Ascending aorta (tissue), 2 donors: ENCODE data around the gene PNLIPRP2. TPM values are rescaled to one million over a fixed set of nuclear protein-coding genes. Genes with fewer than 3 reads are reported as not detected.

Experiments used
- DNase-seq, 2 donors: peaks; one replicate each; pipeline ENCODE4 v3.0.0-alpha.2; 2019; ENCODE audit warnings: low spot score in 2 of 2
- H3K27ac ChIP-seq, 2 donors: fragments of 200-600 bp; sonication (generic); one replicate each; pipeline ENCODE4 v1.5.1; 2016 to 2017; ENCODE audit warnings: mild to moderate bottlenecking in 1 of 2
- H3K27me3 ChIP-seq: fragments of 200-600 bp; sonication (generic); one replicate; pipeline ENCODE4 v1.5.1; 2017
- H3K36me3 ChIP-seq, 2 donors: fragments of 200-600 bp; sonication (generic); one replicate each; pipeline ENCODE4 v1.5.1; 2016
- H3K4me1 ChIP-seq, 2 donors: fragments of 200-600 bp; sonication (generic); one replicate each; pipeline ENCODE4 v1.5.1; 2016 to 2017; ENCODE audit warnings: mild to moderate bottlenecking in 1 of 2
- H3K4me3 ChIP-seq, 2 donors: fragments of 200-600 bp; sonication (generic); one replicate each; pipeline ENCODE4 v1.5.1; 2016 to 2017; ENCODE audit warnings: mild to moderate bottlenecking in 1 of 2
- H3K9me3 ChIP-seq, 2 donors: fragments of 200-600 bp; sonication (generic); one replicate each; pipeline ENCODE4 v1.5.1; 2016
- CTCF ChIP-seq, 3 experiments: fragments of 200-600 bp in 2 of 3; fragments of 450-650 bp in 1 of 3; sonication (generic) in 2 of 3; IDR thresholded peaks; one replicate each; pipeline ENCODE4 v1.5.1; 2016 to 2019; ENCODE audit warnings: antibody characterized with exemption in 3 of 3, mild to moderate bottlenecking in 1 of 3, moderate library complexity in 1 of 3
- intact Hi-C: fragments of 100-400 bp; cut with DNase I; formaldehyde crosslinking; loops from one replicate; pipeline ENCODE4 v1.15.1; 2023
- total RNA-seq: library from RNA; depleted of rRNA; stranded (reverse); fragments of >200 nt; gene quantifications from one replicate; pipeline ENCODE4 v1.1.0, GENCODE V29; 2016

The PNLIPRP2 gene
- total RNA-seq, 1 donor from 2014 or later = not detected

GRCh38 chr10:116688741-116689495, 68.2 kb downstream of the PNLIPRP2 start:
- Histone ChIP-seq H3K27ac (peak overlapping the region; percentile 31 to 36), H3K9me3 (no peaks in the 10 kb centered on the region), H3K36me3 (no peaks in the 10 kb centered on the region), H3K4me1 (peaks cover 13 to 32% of the 10 kb centered on the region in 2 donors), H3K27me3 (no peaks in the 10 kb centered on the region), H3K4me3 (peak overlapping the region; percentile 11 to 34)
- intact Hi-C loops = no loop called here
- TF ChIP-seq CTCF (IDR thresholded peaks at IDR 0.05) = no peak
- no peak for DNase-seq

GRCh38 chr10:116689744-116690143, 69.0 kb downstream of the PNLIPRP2 start:
- Histone ChIP-seq H3K27ac (peak overlapping the region in 1 of 2 donors; percentile 31), H3K4me1 (peaks cover 13 to 35% of the 10 kb centered on the region in 2 donors), H3K27me3 (no peaks in the 10 kb centered on the region), H3K36me3 (no peaks in the 10 kb centered on the region), H3K9me3 (no peaks in the 10 kb centered on the region), H3K4me3 (no peak overlapping the region)
- TF ChIP-seq CTCF (IDR thresholded peaks at IDR 0.05) = no peak
- DNase-seq = no peak
- intact Hi-C loops = loop anchor here (1.0 kb wide), 1 partner anchor 54 kb away; no protein-coding TSS in a partner anchor

GRCh38 chr10:116690356-116691322, 69.9 kb downstream of the PNLIPRP2 start:
- Histone ChIP-seq H3K27me3 (no peaks in the 10 kb centered on the region), H3K9me3 (no peaks in the 10 kb centered on the region), H3K36me3 (no peaks in the 10 kb centered on the region), H3K4me3 (peak overlapping the region in 1 of 2 donors; percentile 20), H3K27ac (peak overlapping the region; percentile 68 to 79), H3K4me1 (peaks cover 13 to 35% of the 10 kb centered on the region in 2 donors)
- intact Hi-C loops = loop anchor here (1.0 kb wide), 1 partner anchor 53 kb away; no protein-coding TSS in a partner anchor
- peak; percentile 24 to 64 (median 43) for TF ChIP-seq CTCF (IDR thresholded peaks at IDR 0.05)
- DNase-seq = peak in 1 of 2 donors; percentile 81

- no peaks in the 10 kb centered on the region for H3K36me3 ChIP-seq
- peak overlapping the region; percentile 68 to 79 for H3K27ac ChIP-seq
- no peak for TF ChIP-seq CTCF (IDR thresholded peaks at IDR 0.05)
- no peaks in the 10 kb centered on the region for H3K9me3 ChIP-seq
- no peak for DNase-seq
- no peak overlapping the region for H3K4me3 ChIP-seq
- H3K4me1 ChIP-seq = peaks cover 13 to 35% of the 10 kb centered on the region in 2 donors
- H3K27me3 ChIP-seq = no peaks in the 10 kb centered on the region
- intact Hi-C loops = no loop called here
Measured at GRCh38 chr10:116691635-116692034, 70.9 kb downstream of the PNLIPRP2 start.

- no peak for TF ChIP-seq CTCF (IDR thresholded peaks at IDR 0.05)
- intact Hi-C loops = no loop called here
- Histone ChIP-seq H3K4me1 (peaks cover 13 to 35% of the 10 kb centered on the region in 2 donors), H3K36me3 (no peaks in the 10 kb centered on the region), H3K27ac (peak overlapping the region; percentile 68 to 79), H3K4me3 (no peak overlapping the region), H3K9me3 (no peaks in the 10 kb centered on the region), H3K27me3 (no peaks in the 10 kb centered on the region)
- DNase-seq = no peak
Measured at GRCh38 chr10:116692225-116692624, 71.5 kb downstream of the PNLIPRP2 start.
